ENCODE results near the gene RNF44.
A peak's percentile ranks its signal among the peaks of the same experiment; 100 is the strongest.
"Not testable (repeated sequence)": the region's sequence is repeated elsewhere in the genome, so short reads cannot be mapped to it uniquely, and the experiment has no call there.

Gene RNF44

DNA sequence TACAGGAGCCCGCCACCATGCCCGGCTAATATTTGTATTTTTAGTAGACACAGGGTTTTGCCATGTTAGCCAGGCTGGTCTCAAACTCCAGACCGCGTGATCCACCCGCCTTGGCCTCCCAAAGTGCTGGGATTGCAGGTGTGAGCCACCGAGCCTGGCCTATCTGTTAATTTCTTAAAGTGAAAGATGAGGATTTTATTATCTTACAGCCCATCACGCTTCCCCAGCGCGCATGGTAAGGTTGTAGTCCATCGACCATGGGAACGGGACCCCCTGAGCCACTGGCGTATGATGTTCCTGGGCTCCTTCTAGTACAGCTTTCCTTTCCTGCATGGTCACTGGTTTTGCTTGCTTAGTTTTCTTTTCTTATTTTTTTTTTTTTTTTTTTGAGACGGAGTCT, 20.6 kb upstream of the RNF44 start:
- Histone ChIP-seq H3K9me3 (ENCODE audit: severe bottlenecking) (no peaks in the 10 kb centered on the region), H3K27me3 (ENCODE audit: insufficient read depth, poor library complexity, severe bottlenecking) (no peaks in the 10 kb centered on the region), H3K36me3 (ENCODE audit: low read depth) (no peaks in the 10 kb centered on the region), H3K4me1 (ENCODE audit: insufficient read depth, poor library complexity, severe bottlenecking) (peaks cover 29% of the 10 kb centered on the region), H3K4me3 (ENCODE audit: severe bottlenecking) (no peak overlapping the region), H3K27ac (ENCODE audit: poor library complexity, severe bottlenecking) (no peak overlapping the region)
- ATAC-seq (ENCODE audit: low read depth) = no peak
- DNase-seq (ENCODE audit: low spot score) = no peak
- TF ChIP-seq, protein P1, sequence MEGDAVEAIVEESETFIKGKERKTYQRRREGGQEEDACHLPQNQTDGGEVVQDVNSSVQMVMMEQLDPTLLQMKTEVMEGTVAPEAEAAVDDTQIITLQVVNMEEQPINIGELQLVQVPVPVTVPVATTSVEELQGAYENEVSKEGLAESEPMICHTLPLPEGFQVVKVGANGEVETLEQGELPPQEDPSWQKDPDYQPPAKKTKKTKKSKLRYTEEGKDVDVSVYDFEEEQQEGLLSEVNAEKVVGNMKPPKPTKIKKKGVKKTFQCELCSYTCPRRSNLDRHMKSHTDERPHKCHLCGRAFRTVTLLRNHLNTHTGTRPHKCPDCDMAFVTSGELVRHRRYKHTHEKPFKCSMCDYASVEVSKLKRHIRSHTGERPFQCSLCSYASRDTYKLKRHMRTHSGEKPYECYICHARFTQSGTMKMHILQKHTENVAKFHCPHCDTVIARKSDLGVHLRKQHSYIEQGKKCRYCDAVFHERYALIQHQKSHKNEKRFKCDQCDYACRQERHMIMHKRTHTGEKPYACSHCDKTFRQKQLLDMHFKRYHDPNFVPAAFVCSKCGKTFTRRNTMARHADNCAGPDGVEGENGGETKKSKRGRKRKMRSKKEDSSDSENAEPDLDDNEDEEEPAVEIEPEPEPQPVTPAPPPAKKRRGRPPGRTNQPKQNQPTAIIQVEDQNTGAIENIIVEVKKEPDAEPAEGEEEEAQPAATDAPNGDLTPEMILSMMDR (IDR thresholded peaks at IDR 0.05; ENCODE audit: poor library complexity, severe bottlenecking) = no peak

DNA sequence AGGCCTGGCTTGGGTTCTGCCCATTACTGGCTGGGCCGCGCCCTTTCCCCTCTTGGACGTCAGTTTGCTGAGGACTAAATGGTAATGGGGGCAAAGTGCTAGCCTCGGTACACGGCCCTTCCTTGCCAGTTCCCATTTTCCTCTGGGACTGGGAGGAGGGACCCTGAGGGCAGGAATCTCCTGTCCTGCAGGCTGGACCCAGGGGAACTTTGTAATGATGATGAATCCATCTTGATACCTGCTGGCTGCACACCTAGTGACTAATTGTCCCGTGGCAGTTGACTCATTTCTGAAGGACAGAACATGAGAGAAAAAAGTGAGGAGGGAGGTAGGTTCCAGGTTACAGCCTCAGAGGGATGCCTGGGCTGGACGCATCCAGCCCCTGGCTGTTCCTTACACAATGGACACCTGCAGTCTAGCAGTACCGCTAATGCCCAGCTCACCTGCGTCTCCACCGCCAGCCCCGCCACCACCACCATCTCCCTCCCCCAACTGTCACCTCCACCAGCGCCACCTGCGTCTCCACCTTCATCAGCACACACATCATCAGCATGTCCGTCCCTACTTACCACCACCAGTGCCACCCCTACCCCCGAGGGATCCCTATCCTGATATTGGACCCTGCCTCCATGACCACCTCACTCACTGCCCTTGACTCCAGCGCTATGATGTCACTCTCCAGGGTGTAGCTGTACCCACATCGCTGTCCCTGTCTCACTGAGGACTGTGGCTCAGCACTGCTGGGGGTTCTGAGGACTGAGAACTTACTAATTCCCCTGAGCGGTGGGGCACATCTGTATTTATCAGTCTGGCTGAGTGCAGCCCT, 16.3 kb upstream of the RNF44 start:
- H3K4me3 ChIP-seq (ENCODE audit: severe bottlenecking) = no peak overlapping the region
- H3K4me1 ChIP-seq (ENCODE audit: insufficient read depth, poor library complexity, severe bottlenecking) = peaks cover 31% of the 10 kb centered on the region
- peak; percentile 89 for ATAC-seq (ENCODE audit: low read depth)
- H3K27me3 ChIP-seq (ENCODE audit: insufficient read depth, poor library complexity, severe bottlenecking) = no peaks in the 10 kb centered on the region
- H3K36me3 ChIP-seq (ENCODE audit: low read depth) = no peaks in the 10 kb centered on the region
- TF ChIP-seq, protein P1 (IDR thresholded peaks at IDR 0.05; ENCODE audit: poor library complexity, severe bottlenecking) = no peak
- no peaks in the 10 kb centered on the region for H3K9me3 ChIP-seq (ENCODE audit: severe bottlenecking)
- H3K27ac ChIP-seq (ENCODE audit: poor library complexity, severe bottlenecking) = peak overlapping the region; percentile 51
- DNase-seq (ENCODE audit: low spot score) = no peak

- DNase-seq (ENCODE audit: low spot score) (no peak), ATAC-seq (ENCODE audit: low read depth) (no peak)
- H3K4me3 ChIP-seq (ENCODE audit: severe bottlenecking) = no peak overlapping the region
- peak overlapping the region; percentile 51 for H3K27ac ChIP-seq (ENCODE audit: poor library complexity, severe bottlenecking)
- H3K9me3 ChIP-seq (ENCODE audit: severe bottlenecking) = no peaks in the 10 kb centered on the region
- TF ChIP-seq, protein P1 (IDR thresholded peaks at IDR 0.05; ENCODE audit: poor library complexity, severe bottlenecking) = no peak
- peaks cover 33% of the 10 kb centered on the region for H3K4me1 ChIP-seq (ENCODE audit: insufficient read depth, poor library complexity, severe bottlenecking)
- H3K36me3 ChIP-seq (ENCODE audit: low read depth) = no peaks in the 10 kb centered on the region
- H3K27me3 ChIP-seq (ENCODE audit: insufficient read depth, poor library complexity, severe bottlenecking) = no peaks in the 10 kb centered on the region
These were observed 15.2 kb upstream of the RNF44 start for GRCh38 chr5:176552332-176552869.

- not testable (repeated sequence) for H3K4me3 ChIP-seq (ENCODE audit: severe bottlenecking); ATAC-seq (ENCODE audit: low read depth)
These were observed 13.7 kb upstream of the RNF44 start for GRCh38 chr5:176550937-176551336.

DNA sequence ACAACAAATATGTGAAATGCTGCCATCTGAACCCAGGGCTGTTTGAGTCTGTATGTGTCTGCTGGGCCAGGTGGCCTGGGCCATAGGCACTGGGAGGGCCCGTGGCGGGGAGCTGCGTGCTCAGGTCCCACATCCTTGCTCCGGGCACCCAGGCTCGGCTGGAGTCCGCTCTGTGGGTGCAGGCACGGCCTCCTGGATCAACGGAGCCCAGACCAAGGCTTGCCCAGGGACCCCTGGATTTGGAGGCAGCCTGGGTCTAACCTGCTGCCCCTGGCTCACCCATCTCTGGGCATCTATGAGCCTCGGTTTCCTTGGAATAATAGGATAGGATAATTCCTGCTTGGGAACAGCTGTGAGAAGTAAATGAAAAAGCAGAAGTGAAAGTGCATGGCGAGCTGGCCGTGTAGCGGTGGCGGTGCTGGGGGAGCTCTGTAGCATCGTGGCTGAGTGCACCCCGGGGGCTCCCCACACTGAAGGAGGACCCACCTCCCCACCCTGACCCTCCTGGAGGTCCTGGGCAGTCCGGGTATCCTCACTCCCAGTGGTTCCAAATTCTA, 13.2 kb upstream of the RNF44 start:
- no peak overlapping the region for H3K27ac ChIP-seq (ENCODE audit: poor library complexity, severe bottlenecking)
- ATAC-seq (ENCODE audit: low read depth) = no peak
- peaks cover 37% of the 10 kb centered on the region for H3K4me1 ChIP-seq (ENCODE audit: insufficient read depth, poor library complexity, severe bottlenecking)
- TF ChIP-seq, protein P1 (IDR thresholded peaks at IDR 0.05; ENCODE audit: poor library complexity, severe bottlenecking) = no peak
- DNase-seq (ENCODE audit: low spot score) = no peak
- no peak overlapping the region for H3K4me3 ChIP-seq (ENCODE audit: severe bottlenecking)
- H3K36me3 ChIP-seq (ENCODE audit: low read depth) = no peaks in the 10 kb centered on the region
- H3K27me3 ChIP-seq (ENCODE audit: insufficient read depth, poor library complexity, severe bottlenecking) = no peaks in the 10 kb centered on the region
- H3K9me3 ChIP-seq (ENCODE audit: severe bottlenecking) = no peaks in the 10 kb centered on the region

More at GRCh38 chr5:176550937-176551336, 13.7 kb upstream of the RNF44 start:
- peaks cover 37% of the 10 kb centered on the region for H3K4me1 ChIP-seq (ENCODE audit: insufficient read depth, poor library complexity, severe bottlenecking)
- not testable (repeated sequence) for DNase-seq (ENCODE audit: low spot score); H3K9me3 ChIP-seq (ENCODE audit: severe bottlenecking); H3K27me3 ChIP-seq (ENCODE audit: insufficient read depth, poor library complexity, severe bottlenecking); H3K27ac ChIP-seq (ENCODE audit: poor library complexity, severe bottlenecking); H3K36me3 ChIP-seq (ENCODE audit: low read depth)

Measured in RWPE2 (cell line).